Ascending aorta (tissue), 2 donors: Measurements from ENCODE around the gene TLR1. TPM values are rescaled to one million over a fixed set of nuclear protein-coding genes. Genes with fewer than 3 reads are reported as not detected.

ENCODE experiments used
- DNase-seq, 2 donors: peaks; one replicate each; pipeline ENCODE4 v3.0.0-alpha.2; 2019; ENCODE audit warnings: low spot score in 2 of 2
- H3K27ac ChIP-seq, 2 donors: fragments of 200-600 bp; sonication (generic); one replicate each; pipeline ENCODE4 v1.5.1; 2016 to 2017; ENCODE audit warnings: mild to moderate bottlenecking in 1 of 2
- H3K27me3 ChIP-seq: fragments of 200-600 bp; sonication (generic); one replicate; pipeline ENCODE4 v1.5.1; 2017
- H3K36me3 ChIP-seq, 2 donors: fragments of 200-600 bp; sonication (generic); one replicate each; pipeline ENCODE4 v1.5.1; 2016
- H3K4me1 ChIP-seq, 2 donors: fragments of 200-600 bp; sonication (generic); one replicate each; pipeline ENCODE4 v1.5.1; 2016 to 2017; ENCODE audit warnings: mild to moderate bottlenecking in 1 of 2
- H3K4me3 ChIP-seq, 2 donors: fragments of 200-600 bp; sonication (generic); one replicate each; pipeline ENCODE4 v1.5.1; 2016 to 2017; ENCODE audit warnings: mild to moderate bottlenecking in 1 of 2
- H3K9me3 ChIP-seq, 2 donors: fragments of 200-600 bp; sonication (generic); one replicate each; pipeline ENCODE4 v1.5.1; 2016
- intact Hi-C: fragments of 100-400 bp; cut with DNase I; formaldehyde crosslinking; loops from one replicate; pipeline ENCODE4 v1.15.1; 2023
- total RNA-seq: library from RNA; depleted of rRNA; stranded (reverse); fragments of >200 nt; gene quantifications from one replicate; pipeline ENCODE4 v1.1.0, GENCODE V29; 2016
- TF ChIP-seq, protein P1 (sequence below), 3 experiments: fragments of 200-600 bp in 2 of 3; fragments of 450-650 bp in 1 of 3; sonication (generic) in 2 of 3; IDR thresholded peaks; one replicate each; pipeline ENCODE4 v1.5.1; 2016 to 2019; ENCODE audit warnings: antibody characterized with exemption in 3 of 3, mild to moderate bottlenecking in 1 of 3, moderate library complexity in 1 of 3

TLR1 gene
- total RNA-seq, 1 donor from 2014 or later = 1.1 TPM

GRCh38 chr4:38823766-38824165, 19.2 kb upstream of the TLR1 start:
- no peak for DNase-seq
- TF ChIP-seq, protein P1, sequence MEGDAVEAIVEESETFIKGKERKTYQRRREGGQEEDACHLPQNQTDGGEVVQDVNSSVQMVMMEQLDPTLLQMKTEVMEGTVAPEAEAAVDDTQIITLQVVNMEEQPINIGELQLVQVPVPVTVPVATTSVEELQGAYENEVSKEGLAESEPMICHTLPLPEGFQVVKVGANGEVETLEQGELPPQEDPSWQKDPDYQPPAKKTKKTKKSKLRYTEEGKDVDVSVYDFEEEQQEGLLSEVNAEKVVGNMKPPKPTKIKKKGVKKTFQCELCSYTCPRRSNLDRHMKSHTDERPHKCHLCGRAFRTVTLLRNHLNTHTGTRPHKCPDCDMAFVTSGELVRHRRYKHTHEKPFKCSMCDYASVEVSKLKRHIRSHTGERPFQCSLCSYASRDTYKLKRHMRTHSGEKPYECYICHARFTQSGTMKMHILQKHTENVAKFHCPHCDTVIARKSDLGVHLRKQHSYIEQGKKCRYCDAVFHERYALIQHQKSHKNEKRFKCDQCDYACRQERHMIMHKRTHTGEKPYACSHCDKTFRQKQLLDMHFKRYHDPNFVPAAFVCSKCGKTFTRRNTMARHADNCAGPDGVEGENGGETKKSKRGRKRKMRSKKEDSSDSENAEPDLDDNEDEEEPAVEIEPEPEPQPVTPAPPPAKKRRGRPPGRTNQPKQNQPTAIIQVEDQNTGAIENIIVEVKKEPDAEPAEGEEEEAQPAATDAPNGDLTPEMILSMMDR (IDR thresholded peaks at IDR 0.05) = no peak
- Histone ChIP-seq H3K9me3 (no peaks in the 10 kb centered on the region), H3K27me3 (no peaks in the 10 kb centered on the region), H3K36me3 (no peaks in the 10 kb centered on the region), H3K4me3 (no peak overlapping the region), H3K27ac (no peak overlapping the region), H3K4me1 (no peaks in the 10 kb centered on the region)
- intact Hi-C loops = no loop called here

- Histone ChIP-seq H3K27me3 (no peaks in the 10 kb centered on the region), H3K4me1 (no peaks in the 10 kb centered on the region), H3K27ac (no peak overlapping the region), H3K36me3 (no peaks in the 10 kb centered on the region), H3K4me3 (no peak overlapping the region), H3K9me3 (no peaks in the 10 kb centered on the region)
- intact Hi-C loops = no loop called here
- TF ChIP-seq, protein P1 (IDR thresholded peaks at IDR 0.05) = no peak
- no peak for DNase-seq
These were observed 18.2 kb upstream of the TLR1 start for GRCh38 chr4:38822748-38823303.

DNA sequence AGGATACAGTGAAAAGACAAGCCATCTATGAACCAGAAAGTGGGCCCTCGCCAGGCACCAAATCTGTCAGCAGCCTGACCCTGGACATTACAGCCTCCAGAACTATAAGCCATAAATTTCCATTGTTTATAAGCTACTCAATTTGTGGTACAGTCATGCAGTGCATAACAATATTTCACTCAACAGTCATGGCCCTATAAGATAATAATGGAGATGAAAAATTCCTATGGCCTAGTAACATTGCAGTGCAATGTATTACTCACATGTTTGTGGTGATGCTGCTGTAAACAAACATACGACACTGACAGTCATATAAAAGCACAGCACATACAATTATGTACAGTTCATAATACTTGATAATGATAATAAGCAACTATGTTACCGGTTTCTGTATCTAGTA, 17.1 kb upstream of the TLR1 start:
- Histone ChIP-seq H3K9me3 (no peaks in the 10 kb centered on the region), H3K27me3 (no peaks in the 10 kb centered on the region), H3K36me3 (no peaks in the 10 kb centered on the region), H3K27ac (no peak overlapping the region), H3K4me3 (no peak overlapping the region), H3K4me1 (no peaks in the 10 kb centered on the region)
- DNase-seq = no peak
- TF ChIP-seq, protein P1 (IDR thresholded peaks at IDR 0.05) = no peak
- intact Hi-C loops = no loop called here

- Histone ChIP-seq H3K4me3 (no peak overlapping the region), H3K9me3 (no peaks in the 10 kb centered on the region), H3K27ac (no peak overlapping the region), H3K4me1 (no peaks in the 10 kb centered on the region), H3K36me3 (no peaks in the 10 kb centered on the region), H3K27me3 (no peaks in the 10 kb centered on the region)
- no peak for DNase-seq
- intact Hi-C loops = no loop called here
- TF ChIP-seq, protein P1 (IDR thresholded peaks at IDR 0.05) = no peak
These were observed 15.9 kb upstream of the TLR1 start for GRCh38 chr4:38820329-38821061.

- H3K4me3 ChIP-seq = no peak overlapping the region
- H3K36me3 ChIP-seq = no peaks in the 10 kb centered on the region
- H3K27me3 ChIP-seq = no peaks in the 10 kb centered on the region
- no peaks in the 10 kb centered on the region for H3K4me1 ChIP-seq
- TF ChIP-seq, protein P1 (IDR thresholded peaks at IDR 0.05) = no peak
- DNase-seq = no peak
- intact Hi-C loops = no loop called here
- H3K27ac ChIP-seq = no peak overlapping the region
- H3K9me3 ChIP-seq = no peaks in the 10 kb centered on the region
These were observed 15.0 kb upstream of the TLR1 start for GRCh38 chr4:38819569-38819968.
